SU-DHL-6 (cell line): ENCODE measurements around the gene SLC7A9.

Source experiments
- H2AFZ ChIP-seq: fragments of 200-600 bp; sonication (generic); 2 replicates; pipeline ENCODE4 v1.6.1; 2014; ENCODE audit warnings: low read depth, mild to moderate bottlenecking, moderate library complexity, mixed read lengths, antibody characterized with exemption, low read length; ENCODE audit not compliant: severe bottlenecking
- H3F3A ChIP-seq: fragments of 200-600 bp; shearing (Covaris generic); 2 replicates; pipeline ENCODE4 v1.6.0; 2016; ENCODE audit warnings: antibody characterized with exemption, mild to moderate bottlenecking; ENCODE audit not compliant: insufficient read depth
- H3K27ac ChIP-seq: fragments of 200-600 bp; sonication (generic); 2 replicates; pipeline ENCODE4 v1.5.1; 2016; ENCODE audit warnings: low read depth, mild to moderate bottlenecking, low read length, moderate library complexity, mixed read lengths
- H3K27me3 ChIP-seq: fragments of 200-600 bp; sonication (generic), shearing (Covaris generic); 2 replicates; pipeline ENCODE4 v1.6.0; 2014; ENCODE audit warnings: mild to moderate bottlenecking, low read length
- H3K36me3 ChIP-seq: fragments of 200-600 bp; sonication (generic); 2 replicates; pipeline ENCODE4 v1.6.1; 2014; ENCODE audit warnings: mild to moderate bottlenecking, low read length, mixed read lengths
- H3K4me2 ChIP-seq: fragments of 300-600, 200-600 bp; shearing (Covaris generic), sonication (generic); 2 replicates; pipeline ENCODE4 v1.6.0; 2014; ENCODE audit warnings: low read length, low read depth, mild to moderate bottlenecking; ENCODE audit not compliant: poor library complexity, severe bottlenecking
- H3K4me3 ChIP-seq: fragments of 200-600 bp; sonication (generic); 2 replicates; pipeline ENCODE4 v1.5.1; 2014; ENCODE audit warnings: antibody characterized with exemption, low read length, mild to moderate bottlenecking, mixed read lengths; ENCODE audit not compliant: insufficient read depth, poor library complexity, severe bottlenecking
- H3K79me2 ChIP-seq: fragments of 200-600 bp; sonication (generic); 2 replicates; pipeline ENCODE4 v1.6.1; 2014; ENCODE audit warnings: mild to moderate bottlenecking, low read length, moderate library complexity; ENCODE audit not compliant: insufficient read depth
- H3K9ac ChIP-seq: fragments of 200-600 bp; sonication (generic); 2 replicates; pipeline ENCODE4 v1.7.0; 2014; ENCODE audit warnings: mild to moderate bottlenecking, low read length
- H3K9me2 ChIP-seq: fragments of 200-600 bp; sonication (generic); replicated peaks from 2 replicates; pipeline ENCODE4 v1.6.1; 2014; ENCODE audit warnings: low read length; ENCODE audit not compliant: insufficient read depth
- H3K9me3 ChIP-seq: fragments of 200-600 bp; sonication (generic); 2 replicates; pipeline ENCODE4 v1.6.1; 2014; ENCODE audit warnings: low read length, mixed read lengths; ENCODE audit not compliant: insufficient read depth
- H4K20me1 ChIP-seq: fragments of 200-600 bp; sonication (generic); 2 replicates; pipeline ENCODE4 v1.6.1; 2014; ENCODE audit warnings: low read depth, mild to moderate bottlenecking, antibody characterized with exemption, low read length, moderate library complexity, mixed read lengths
- EZH2phosphoT487 ChIP-seq: fragments of 200-600 bp; sonication (generic), shearing (Covaris generic); conservative IDR thresholded peaks from 2 replicates; pipeline ENCODE4 v1.6.1; 2018; ENCODE audit warnings: mild to moderate bottlenecking, antibody characterized with exemption, low read length, moderate library complexity, mixed read lengths
- TF ChIP-seq, protein P1 (sequence below): fragments of 200-600 bp; sonication (generic); IDR thresholded peaks from one replicate; pipeline ENCODE4 v1.5.1; 2017; ENCODE audit warnings: antibody characterized with exemption, mild to moderate bottlenecking, low read length, moderate library complexity; ENCODE audit not compliant: insufficient read depth, poor library complexity, severe bottlenecking

Gene SLC7A9

DNA sequence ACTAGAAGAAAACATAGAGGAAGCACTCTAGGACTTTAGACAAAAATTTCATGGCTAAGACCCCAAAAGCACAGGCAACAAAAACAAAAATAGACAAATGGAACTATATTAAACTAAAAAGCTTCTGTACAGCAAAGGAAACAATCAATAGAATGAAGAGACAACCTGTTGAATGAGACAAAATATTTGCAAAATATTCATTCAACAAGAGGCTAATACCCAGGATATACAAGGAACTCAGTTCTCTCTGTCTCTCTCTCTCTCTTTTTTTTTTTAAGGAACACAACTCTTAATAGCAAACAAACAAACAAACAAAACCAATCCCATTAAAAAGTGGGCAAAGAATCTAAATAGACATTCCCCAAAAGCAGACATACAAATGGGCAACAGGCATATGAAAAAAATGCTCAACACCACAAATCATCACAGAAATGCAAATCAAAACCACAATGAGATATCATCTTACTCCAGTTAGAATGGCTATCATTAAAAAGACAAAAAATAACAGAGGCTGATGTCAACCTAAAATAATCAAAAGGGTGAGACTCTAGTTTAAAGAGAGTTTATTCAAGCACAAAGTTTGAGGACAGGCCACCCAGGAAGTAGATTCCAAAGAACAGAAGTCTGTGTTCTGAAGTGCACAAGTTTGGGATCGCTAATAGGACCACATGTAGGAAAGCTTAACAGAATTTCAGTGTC, 27.1 kb upstream of the SLC7A9 start:
- H4K20me1 ChIP-seq, result no peaks in the 10 kb centered on the region
- no peaks in the 10 kb centered on the region for H3K79me2 ChIP-seq
- H3K27me3 ChIP-seq, result no peaks in the 10 kb centered on the region
- H3K9me2 ChIP-seq, result no peaks in the 10 kb centered on the region
- H3K27ac ChIP-seq, result no peak overlapping the region
- TF ChIP-seq EZH2phosphoT487, result no peak
- TF ChIP-seq, protein P1, sequence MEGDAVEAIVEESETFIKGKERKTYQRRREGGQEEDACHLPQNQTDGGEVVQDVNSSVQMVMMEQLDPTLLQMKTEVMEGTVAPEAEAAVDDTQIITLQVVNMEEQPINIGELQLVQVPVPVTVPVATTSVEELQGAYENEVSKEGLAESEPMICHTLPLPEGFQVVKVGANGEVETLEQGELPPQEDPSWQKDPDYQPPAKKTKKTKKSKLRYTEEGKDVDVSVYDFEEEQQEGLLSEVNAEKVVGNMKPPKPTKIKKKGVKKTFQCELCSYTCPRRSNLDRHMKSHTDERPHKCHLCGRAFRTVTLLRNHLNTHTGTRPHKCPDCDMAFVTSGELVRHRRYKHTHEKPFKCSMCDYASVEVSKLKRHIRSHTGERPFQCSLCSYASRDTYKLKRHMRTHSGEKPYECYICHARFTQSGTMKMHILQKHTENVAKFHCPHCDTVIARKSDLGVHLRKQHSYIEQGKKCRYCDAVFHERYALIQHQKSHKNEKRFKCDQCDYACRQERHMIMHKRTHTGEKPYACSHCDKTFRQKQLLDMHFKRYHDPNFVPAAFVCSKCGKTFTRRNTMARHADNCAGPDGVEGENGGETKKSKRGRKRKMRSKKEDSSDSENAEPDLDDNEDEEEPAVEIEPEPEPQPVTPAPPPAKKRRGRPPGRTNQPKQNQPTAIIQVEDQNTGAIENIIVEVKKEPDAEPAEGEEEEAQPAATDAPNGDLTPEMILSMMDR, result no peak
- no peaks in the 10 kb centered on the region; the same call in 1 of the 2 replicates for H3K9me3 ChIP-seq
- H3K4me2 ChIP-seq, result no peak overlapping the region
- peaks cover 6% of the 10 kb centered on the region; the same call in 1 of the 2 replicates for H3K36me3 ChIP-seq
- H3K9ac ChIP-seq, result no peak overlapping the region
- H2AFZ ChIP-seq, result no peak overlapping the region
- H3F3A ChIP-seq, result no peaks in the 10 kb centered on the region
- H3K4me3 ChIP-seq, result no peak overlapping the region

DNA sequence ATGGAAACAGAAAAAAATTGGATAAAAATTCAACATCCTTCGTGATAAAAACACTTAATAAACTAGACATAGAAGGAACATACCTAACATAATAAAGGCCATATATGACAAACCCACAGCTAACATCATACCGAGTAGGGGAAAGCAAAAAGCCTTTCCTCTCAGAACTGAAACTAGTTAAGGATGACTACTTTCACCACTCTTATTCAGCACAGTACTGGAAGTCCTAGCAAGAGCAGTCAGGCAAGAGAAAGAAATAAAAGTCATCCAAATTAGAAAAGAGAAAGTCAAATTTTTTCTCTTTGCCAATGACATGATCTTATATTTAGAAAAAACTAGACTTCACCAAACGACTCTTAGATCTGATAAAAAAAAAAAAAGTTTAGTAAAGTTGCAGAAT, 25.8 kb upstream of the SLC7A9 start:
- H3K4me2 ChIP-seq, result no peak overlapping the region
- no peak for TF ChIP-seq EZH2phosphoT487
- TF ChIP-seq, protein P1, result no peak
- no peaks in the 10 kb centered on the region for H3K27me3 ChIP-seq
- no peaks in the 10 kb centered on the region for H3F3A ChIP-seq
- H3K36me3 ChIP-seq, result peaks cover 6% of the 10 kb centered on the region; the same call in 1 of the 2 replicates
- no peak overlapping the region for H3K4me3 ChIP-seq
- no peak overlapping the region for H3K9ac ChIP-seq
- no peaks in the 10 kb centered on the region; the same call in 1 of the 2 replicates for H3K9me3 ChIP-seq
- no peaks in the 10 kb centered on the region for H3K9me2 ChIP-seq
- no peak overlapping the region for H3K27ac ChIP-seq
- no peaks in the 10 kb centered on the region for H4K20me1 ChIP-seq
- no peak overlapping the region for H2AFZ ChIP-seq
- no peaks in the 10 kb centered on the region for H3K79me2 ChIP-seq

DNA sequence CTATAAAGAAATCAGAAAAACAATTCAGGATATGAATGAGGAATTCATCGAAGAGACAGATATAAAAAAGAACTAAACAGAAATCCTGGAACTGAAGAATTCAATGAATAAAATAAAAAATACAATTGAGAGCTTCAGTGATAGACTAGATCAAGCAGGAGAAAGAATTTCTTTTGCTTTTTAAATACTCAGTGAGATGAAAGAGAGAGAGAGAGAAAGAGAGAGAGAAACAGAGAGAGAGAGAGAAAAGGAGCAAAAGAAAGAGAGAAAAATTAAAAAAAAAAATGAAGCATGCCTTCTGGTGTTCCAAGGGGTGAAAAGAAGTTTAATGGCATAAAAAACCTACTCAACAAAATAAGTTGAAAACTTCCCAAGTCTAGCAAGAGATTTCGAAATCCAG, 22.0 kb upstream of the SLC7A9 start:
- no peaks in the 10 kb centered on the region for H3F3A ChIP-seq
- TF ChIP-seq, protein P1, result no peak
- no peak for TF ChIP-seq EZH2phosphoT487
- no peaks in the 10 kb centered on the region for H3K27me3 ChIP-seq
- H3K4me2 ChIP-seq, result no peak overlapping the region
- H3K4me3 ChIP-seq, result no peak overlapping the region
- no peak overlapping the region for H3K9ac ChIP-seq
- H3K9me3 ChIP-seq, result no peaks in the 10 kb centered on the region; the same call in 1 of the 2 replicates
- no peak overlapping the region for H3K27ac ChIP-seq
- H4K20me1 ChIP-seq, result no peaks in the 10 kb centered on the region
- no peaks in the 10 kb centered on the region for H3K79me2 ChIP-seq
- 0 out of 2 replicates have a peak, but pooled peaks cover 6% of the 10 kb centered on the region for H3K36me3 ChIP-seq
- H3K9me2 ChIP-seq, result no peaks in the 10 kb centered on the region
- H2AFZ ChIP-seq, result no peak overlapping the region
